CD14-positive monocyte (primary cell): ENCODE results near the gene SLC38A10. TPM values are rescaled to one million over a fixed set of nuclear protein-coding genes. Genes with fewer than 3 reads are reported as not detected.

ENCODE experiments used
- DNase-seq, 3 donors: peaks; one replicate each; pipeline ENCODE4 v3.0.0-alpha.2; 2011 to 2022
- H2AFZ ChIP-seq: 2 replicates; pipeline ENCODE4 v1.6.0; 2012; ENCODE audit warnings: mild to moderate bottlenecking, low read depth, low read length, inconsistent platforms; ENCODE audit not compliant: insufficient read depth, poor library complexity, severe bottlenecking
- H3K27ac ChIP-seq, 2 donors: 1 replicate in 1 of 2; 2 replicates in 1 of 2; pipeline ENCODE4 v1.5.1; 2012 to 2013; ENCODE audit warnings: low read length in 2 of 2, control low read depth in 1 of 2, inconsistent platforms in 1 of 2, low read depth in 1 of 2, mild to moderate bottlenecking in 1 of 2
- H3K27me3 ChIP-seq, 2 donors: one replicate each; pipeline versions ENCODE4 v1.6.0 to v1.6.1; 2011 to 2013; ENCODE audit warnings: low read length in 2 of 2; ENCODE audit not compliant: control insufficient read depth in 2 of 2, insufficient read depth in 2 of 2
- H3K36me3 ChIP-seq, 2 donors: replicated peaks in 1 of 2; 1 replicate in 1 of 2; 2 replicates in 1 of 2; pipeline versions ENCODE4 v1.5.1 to v1.6.1; 2012 to 2013; ENCODE audit warnings: low read length in 2 of 2, control low read depth in 1 of 2, inconsistent platforms in 1 of 2, mild to moderate bottlenecking in 1 of 2; ENCODE audit not compliant: insufficient read depth in 2 of 2, control insufficient read depth in 1 of 2
- H3K4me1 ChIP-seq, 2 donors: 1 replicate in 1 of 2; 2 replicates in 1 of 2; pipeline versions ENCODE4 v1.5.1 to v1.6.1; 2012 to 2013; ENCODE audit warnings: low read length in 2 of 2, control low read depth in 1 of 2, inconsistent platforms in 1 of 2, mild to moderate bottlenecking in 1 of 2, moderate library complexity in 1 of 2; ENCODE audit not compliant: insufficient read depth in 2 of 2, control insufficient read depth in 1 of 2
- H3K4me2 ChIP-seq: replicated peaks from 2 replicates; pipeline ENCODE3; 2012; ENCODE audit warnings: low read length, moderate library complexity, mild to moderate bottlenecking; ENCODE audit not compliant: poor library complexity, severe bottlenecking; ENCODE audit errors: extremely low read depth
- H3K4me3 ChIP-seq, 3 experiments: fragments of 200-600 bp in 1 of 3; sonication (generic) in 1 of 3; replicated peaks in 1 of 3; 1 replicate in 2 of 3; 2 replicates in 1 of 3; pipeline ENCODE4 v1.5.1; 2011 to 2013; ENCODE audit warnings: low read length in 3 of 3, mild to moderate bottlenecking in 3 of 3, control low read depth in 2 of 3, low read depth in 2 of 3, inconsistent platforms in 1 of 3, moderate library complexity in 1 of 3
- H3K79me2 ChIP-seq: 2 replicates; pipeline ENCODE4 v1.6.0; 2012; ENCODE audit warnings: mild to moderate bottlenecking, control low read depth, inconsistent platforms, low read length, moderate library complexity; ENCODE audit not compliant: insufficient read depth
- H3K9ac ChIP-seq: 2 replicates; pipeline ENCODE4 v1.6.0; 2017; ENCODE audit warnings: low read length, mild to moderate bottlenecking; ENCODE audit not compliant: insufficient read depth, poor library complexity, severe bottlenecking
- H3K9me3 ChIP-seq, 2 donors: replicated peaks in 1 of 2; 1 replicate in 1 of 2; 2 replicates in 1 of 2; pipeline versions ENCODE4 v1.5.1 to v1.6.1; 2012 to 2013; ENCODE audit warnings: low read length in 2 of 2, control low read depth in 1 of 2; ENCODE audit not compliant: control insufficient read depth in 1 of 2, insufficient read depth in 1 of 2
- H4K20me1 ChIP-seq: 2 replicates; pipeline ENCODE4 v1.6.0; 2012; ENCODE audit warnings: mild to moderate bottlenecking, low read length, control low read depth, moderate library complexity; ENCODE audit not compliant: insufficient read depth
- H3K27ac Mint-ChIP-seq, 7 donors: one replicate each; pipeline ENCODE4 v1.8.0; 2020; ENCODE audit warnings: mild to moderate bottlenecking in 7 of 7, mixed read lengths in 7 of 7, moderate library complexity in 6 of 7, inconsistent platforms in 2 of 7
- H3K27me3 Mint-ChIP-seq, 3 donors: one replicate each; pipeline ENCODE4 v1.8.0; 2021 to 2022; ENCODE audit warnings: low read depth in 3 of 3, mild to moderate bottlenecking in 3 of 3, mixed read lengths in 3 of 3, moderate library complexity in 3 of 3, inconsistent platforms in 1 of 3
- H3K36me3 Mint-ChIP-seq, 2 donors: one replicate each; pipeline ENCODE4 v1.8.0; 2020; ENCODE audit warnings: mixed read lengths in 2 of 2, inconsistent platforms in 1 of 2, mild to moderate bottlenecking in 1 of 2
- H3K4me1 Mint-ChIP-seq: one replicate; pipeline ENCODE4 v1.8.0; 2020; ENCODE audit warnings: mild to moderate bottlenecking, mixed read lengths
- H3K4me3 Mint-ChIP-seq, 2 donors: one replicate each; pipeline ENCODE4 v1.8.0; 2020; ENCODE audit warnings: mild to moderate bottlenecking in 2 of 2, mixed read lengths in 2 of 2, moderate library complexity in 1 of 2
- H3K9me3 Mint-ChIP-seq, 7 donors: one replicate each; pipeline ENCODE4 v1.8.0; 2020 to 2022; ENCODE audit warnings: mixed read lengths in 7 of 7, mild to moderate bottlenecking in 6 of 7, moderate library complexity in 6 of 7, inconsistent platforms in 2 of 7
- CTCF ChIP-seq: fragments of 200-600 bp; IDR thresholded peaks from one replicate; pipeline ENCODE4 v1.8.0; 2022; ENCODE audit warnings: antibody characterized with exemption, mild to moderate bottlenecking
- WGBS: methylation state at CpG from one replicate; pipeline ENCODE4 v1.1.5; 2013; ENCODE audit warnings: missing lambda C conversion rate; ENCODE audit not compliant: insufficient coverage; 5-methylcytosine and 5-hydroxymethylcytosine counted together
- intact Hi-C, 2 donors: fragments of 100-400 bp; cut with micrococcal nuclease; formaldehyde crosslinking; loops; one replicate each; pipeline versions ENCODE4 v1.15.0 to v1.15.1; 2023
- polyA plus RNA-seq, 3 donors: library from polyadenylated mRNA; depleted of rRNA in 1 of 3; unstranded in 2 of 3; stranded (reverse) in 1 of 3; fragments of 300-500 nt in 2 of 3; fragments of >200 nt in 1 of 3; fragmentation: Illumina TruSeq in 2 of 3; gene quantifications; 1 replicate in 2 of 3; 2 replicates in 1 of 3; pipeline ENCODE4 v1.2.3, GENCODE V29; 2012 to 2021

SLC38A10 gene
- polyA plus RNA-seq, 3 donors: 50.8 to 76.1 (median 68.4) TPM

GRCh38 chr17:81195941-81196495 lies 99.1 kb downstream of the SLC38A10 start:
- H3K27ac Mint-ChIP-seq: no peak overlapping the region

More at GRCh38 chr17:81195941-81196495, 99.1 kb downstream of the SLC38A10 start:
- no peaks in the 10 kb centered on the region for H4K20me1 ChIP-seq
- H3K4me1 ChIP-seq: peaks cover 2 to 4% of the 10 kb centered on the region in 2 donors
- no peak for DNase-seq
- H2AFZ ChIP-seq: no peak overlapping the region
- H3K4me3 ChIP-seq: no peak overlapping the region
- H3K4me2 ChIP-seq: no peak overlapping the region
- intact Hi-C loops: no loop called here
- no peaks in the 10 kb centered on the region for H3K27me3 ChIP-seq
- whole genome bisulfite sequencing: 93% methylated on average over 8 of the region's 14 CpGs
- no peak overlapping the region for H3K27ac ChIP-seq
- H3K36me3 ChIP-seq: peaks cover 4 to 18% of the 10 kb centered on the region in 2 donors
- H3K4me3 Mint-ChIP-seq: no peak overlapping the region
- no peaks in the 10 kb centered on the region for H3K79me2 ChIP-seq
- no peaks in the 10 kb centered on the region for H3K9me3 ChIP-seq
- H3K9me3 Mint-ChIP-seq: no peaks in the 10 kb centered on the region
- peaks cover 8 to 31% of the 10 kb centered on the region in 2 donors for H3K36me3 Mint-ChIP-seq
- no peak overlapping the region for H3K9ac ChIP-seq
- no peaks in the 10 kb centered on the region for H3K27me3 Mint-ChIP-seq
- peaks cover 2% of the 10 kb centered on the region for H3K4me1 Mint-ChIP-seq
- no peak for TF ChIP-seq CTCF

Other genes starting within 250 kb of the SLC38A10 start
- gene PVALEF, start 129.8 kb downstream of the SLC38A10 start, polyA plus RNA-seq: not detected
- 10 to 100 TPM in 1 of 3 donors, 1 to 10 TPM in 1, under 1 TPM in 1; 0.93 to 15.3 (median 2.0) TPM for gene AATK, start 129.1 kb downstream of the SLC38A10 start, polyA plus RNA-seq
- 1 to 10 TPM in 2 of 3 donors, under 1 TPM in 1; 0.69 to 9.7 (median 1.0) TPM for gene CEP131, start 72.3 kb downstream of the SLC38A10 start, polyA plus RNA-seq
- 100 to 1,000 TPM in 1 of 3 donors, 1 to 10 TPM in 2; 3.4 to 136 (median 4.5) TPM for gene TEPSIN, start 56.3 kb downstream of the SLC38A10 start, polyA plus RNA-seq
- 10 to 100 TPM; 27.0 to 61.3 (median 41.0) TPM for gene NDUFAF8, start 56.0 kb downstream of the SLC38A10 start, polyA plus RNA-seq
- 1 to 10 TPM in 1 of 3 donors, under 1 TPM in 2; 0.11 to 8.8 (median 0.27) TPM for gene BAHCC1, start 100.2 kb upstream of the SLC38A10 start, polyA plus RNA-seq
- 1,000 to 10,000 TPM; 1,133 to 3,195 (median 1,620) TPM for gene ACTG1, start 217.5 kb upstream of the SLC38A10 start, polyA plus RNA-seq
- under 1 TPM in 1 of 3 donors, not detected in 2; 0.07 TPM for gene FSCN2, start 233.1 kb upstream of the SLC38A10 start, polyA plus RNA-seq